H9 (cell line): ENCODE data around the gene MARK4. TPM values are rescaled to one million over a fixed set of nuclear protein-coding genes. Genes with fewer than 3 reads are reported as not detected.

Experiments
- DNase-seq: peaks from one replicate; pipeline ENCODE4 v3.0.0-alpha.2; 2017
- H2AFZ ChIP-seq: one replicate; pipeline ENCODE4 v1.6.1; 2013; ENCODE audit warnings: mild to moderate bottlenecking, low read length, control low read depth, moderate library complexity
- H2AK5ac ChIP-seq: 2 replicates; pipeline ENCODE4 v1.6.1; 2013; ENCODE audit warnings: low read length, control low read depth, mixed read lengths; ENCODE audit not compliant: insufficient read length
- H2BK120ac ChIP-seq: one replicate; pipeline ENCODE4 v1.6.1; 2013; ENCODE audit warnings: low read depth, mild to moderate bottlenecking, low read length, control low read depth, inconsistent platforms; ENCODE audit not compliant: poor library complexity, severe bottlenecking
- H2BK12ac ChIP-seq: 2 replicates; pipeline ENCODE4 v1.6.1; 2013; ENCODE audit warnings: low read length, control low read depth, mixed read lengths, low read depth; ENCODE audit not compliant: insufficient read length
- H2BK15ac ChIP-seq: 2 replicates; pipeline ENCODE4 v1.6.1; 2013; ENCODE audit warnings: low read depth, low read length, control low read depth
- H2BK20ac ChIP-seq: one replicate; pipeline ENCODE4 v1.6.1; 2013; ENCODE audit warnings: low read depth, mild to moderate bottlenecking, low read length, control low read depth, inconsistent platforms; ENCODE audit not compliant: poor library complexity, severe bottlenecking
- H2BK5ac ChIP-seq: 2 replicates; pipeline ENCODE4 v1.6.1; 2013; ENCODE audit warnings: low read length, control low read depth, mixed read lengths; ENCODE audit not compliant: insufficient read length
- H3K14ac ChIP-seq: 2 replicates; pipeline ENCODE4 v1.6.1; 2013; ENCODE audit warnings: low read length, control low read depth; ENCODE audit not compliant: insufficient read depth
- H3K18ac ChIP-seq: 2 replicates; pipeline ENCODE4 v1.6.1; 2013; ENCODE audit warnings: low read depth, mild to moderate bottlenecking, mixed read lengths, low read length, control low read depth; ENCODE audit not compliant: insufficient read length
- H3K23ac ChIP-seq: 2 replicates; pipeline ENCODE4 v1.6.1; 2013; ENCODE audit warnings: low read length, control low read depth, mixed read lengths, low read depth; ENCODE audit not compliant: insufficient read length
- H3K23me2 ChIP-seq: 2 replicates; pipeline ENCODE4 v1.6.1; 2013; ENCODE audit warnings: low read depth, mild to moderate bottlenecking, mixed read lengths, low read length, control low read depth; ENCODE audit not compliant: insufficient read length, poor library complexity, severe bottlenecking
- H3K27ac ChIP-seq: 2 replicates; pipeline ENCODE4 v1.5.1; 2013; ENCODE audit warnings: low read length, control low read depth, mixed read lengths, low read depth; ENCODE audit not compliant: insufficient read length
- H3K27me3 ChIP-seq: 2 replicates; pipeline ENCODE4 v1.6.1; 2013; ENCODE audit warnings: low read length, control low read depth, inconsistent platforms; ENCODE audit not compliant: insufficient read depth
- H3K4ac ChIP-seq: 2 replicates; pipeline ENCODE4 v1.6.1; 2013; ENCODE audit warnings: low read depth, mild to moderate bottlenecking, control low read depth, inconsistent platforms, low read length, moderate library complexity
- H3K4me1 ChIP-seq: 2 replicates; pipeline ENCODE4 v1.6.1; 2013; ENCODE audit warnings: low read length, control low read depth, inconsistent platforms; ENCODE audit not compliant: insufficient read depth
- H3K4me2 ChIP-seq: 2 replicates; pipeline ENCODE4 v1.6.1; 2013; ENCODE audit warnings: low read length, control low read depth, mixed read lengths; ENCODE audit not compliant: insufficient read length, insufficient read depth
- H3K56ac ChIP-seq: 2 replicates; pipeline ENCODE4 v1.6.1; 2013; ENCODE audit warnings: low read depth, mild to moderate bottlenecking, mixed read lengths, low read length, control low read depth; ENCODE audit not compliant: insufficient read length
- H3K79me1 ChIP-seq: 2 replicates; pipeline ENCODE4 v1.6.1; 2013; ENCODE audit warnings: low read depth, mild to moderate bottlenecking, moderate library complexity, low read length, control low read depth, inconsistent platforms; ENCODE audit not compliant: insufficient read depth, poor library complexity, severe bottlenecking
- H3K79me2 ChIP-seq: 2 replicates; pipeline ENCODE4 v1.6.1; 2013; ENCODE audit warnings: low read length, control low read depth, inconsistent platforms; ENCODE audit not compliant: insufficient read depth
- H3K9ac ChIP-seq: 2 replicates; pipeline ENCODE4 v1.6.1; 2013; ENCODE audit warnings: low read length, control low read depth, mixed read lengths; ENCODE audit not compliant: insufficient read length; ENCODE audit errors: extremely low read depth
- H3K9me3 ChIP-seq: one replicate; pipeline ENCODE4 v1.6.1; 2013; ENCODE audit warnings: low read depth, low read length, inconsistent platforms; ENCODE audit not compliant: control insufficient read depth
- H3T11ph ChIP-seq: one replicate; pipeline ENCODE4 v1.6.1; 2013; ENCODE audit warnings: mild to moderate bottlenecking, low read length, control low read depth, inconsistent platforms
- H4K20me1 ChIP-seq: one replicate; pipeline ENCODE4 v1.6.1; 2013; ENCODE audit not compliant: control insufficient read depth, insufficient read length, insufficient read depth
- H4K5ac ChIP-seq: 2 replicates; pipeline ENCODE4 v1.6.1; 2013; ENCODE audit warnings: low read depth, mild to moderate bottlenecking, mixed read lengths, low read length, control low read depth; ENCODE audit not compliant: insufficient read length
- H4K8ac ChIP-seq: replicated peaks from 2 replicates; pipeline ENCODE4 v1.6.1; 2013; ENCODE audit warnings: low read length, control low read depth, mixed read lengths, low read depth; ENCODE audit not compliant: insufficient read length
- H4K91ac ChIP-seq: 2 replicates; pipeline ENCODE4 v1.6.1; 2013; ENCODE audit warnings: low read depth, mild to moderate bottlenecking, moderate library complexity, mixed read lengths, low read length, control low read depth; ENCODE audit not compliant: insufficient read length
- H3K27ac Mint-ChIP-seq, 3 experiments: 2 replicates in 2 of 3; 3 replicates in 1 of 3; pipeline ENCODE4 v1.8.0; 2020 to 2021; ENCODE audit warnings: mixed read lengths in 3 of 3, mild to moderate bottlenecking in 1 of 3, moderate library complexity in 1 of 3
- H3K27me3 Mint-ChIP-seq: 2 replicates; pipeline ENCODE4 v1.8.0; 2021; ENCODE audit warnings: low read depth, mild to moderate bottlenecking, moderate library complexity, mixed read lengths
- H3K36me3 Mint-ChIP-seq, 3 experiments: 2 replicates in 2 of 3; 3 replicates in 1 of 3; pipeline ENCODE4 v1.8.0; 2020 to 2021; ENCODE audit warnings: low read depth in 3 of 3, mixed read lengths in 3 of 3; ENCODE audit not compliant: insufficient read depth in 1 of 3
- H3K4me1 Mint-ChIP-seq, 2 experiments: 2 replicates each; pipeline ENCODE4 v1.8.0; 2020; ENCODE audit warnings: mixed read lengths in 2 of 2
- H3K4me3 Mint-ChIP-seq, 2 experiments: 2 replicates in 1 of 2; 3 replicates in 1 of 2; pipeline ENCODE4 v1.8.0; 2020 to 2021; ENCODE audit warnings: mild to moderate bottlenecking in 2 of 2, mixed read lengths in 2 of 2, moderate library complexity in 1 of 2
- H3K9me3 Mint-ChIP-seq, 2 experiments: 2 replicates in 1 of 2; 3 replicates in 1 of 2; pipeline ENCODE4 v1.8.0; 2020; ENCODE audit warnings: mild to moderate bottlenecking in 2 of 2, mixed read lengths in 2 of 2, moderate library complexity in 1 of 2
- WGBS: extraction: QIAGEN DNeasy Blood & Tissue Kit; methylation state at CpG from one replicate; pipeline ENCODE4 v1.1.7; 2013; ENCODE audit warnings: missing lambda C conversion rate, low lambda C conversion rate, mixed read lengths; ENCODE audit not compliant: insufficient read length; ENCODE audit errors: extremely low coverage; 5-methylcytosine and 5-hydroxymethylcytosine counted together
- long read RNA-seq: library from polyadenylated mRNA; unstranded; transcript quantifications from one replicate; pipeline ENCODE4 v2.0.0, GENCODE V29; 2020
- total RNA-seq: library from RNA; stranded (reverse); gene quantifications from 2 replicates; pipeline ENCODE4 v1.2.1, GENCODE V29; 2021
- TF ChIP-seq, protein P1 (sequence below): fragments of 200-600 bp; sonication (generic); conservative IDR thresholded peaks from 3 replicates; pipeline ENCODE4 v1.8.0; 2021; ENCODE audit warnings: antibody characterized with exemption, mild to moderate bottlenecking

The MARK4 gene
- 44.7 and 46.8 TPM in 2 replicates for total RNA-seq
- long read RNA-seq, partial matches to known transcripts: 13 of 18 reads
- long read RNA-seq, other reads (novel, unspliced or antisense): 5 of 18 reads

GRCh38 chr19:45250832-45251451, at the start of gene MARK4:
Gene MARK4 (plus strand): TSS chr19:45251271. CDS start chr19:45251589, 318 bp downstream.
- H2BK12ac ChIP-seq: no peak within 1 kb of the TSS
- Mint-ChIP-seq H3K4me1 (peaks cover 16 to 23% of the 10 kb centered on the region in 2 experiments), H3K4me3 (peak within 1 kb of the TSS; percentile 83 to 87), H3K27me3 (peaks cover 29% of the 10 kb centered on the region), H3K36me3 (peaks cover 0 to 7% (median 3%) of the 10 kb centered on the region in 3 experiments; a peak in 3 of 7 replicates), H3K27ac (peak within 1 kb of the TSS in 2 of 3 experiments; percentile 2 to 49; a peak in 2 of 7 replicates), H3K9me3 (no peaks in the 10 kb centered on the region; a peak in 2 of 5 replicates)
- H2BK20ac ChIP-seq: no peak within 1 kb of the TSS
- H3T11ph ChIP-seq: no peak within 1 kb of the TSS
- H2BK5ac ChIP-seq: no peak within 1 kb of the TSS
- no peak within 1 kb of the TSS for H3K18ac ChIP-seq
- no peak within 1 kb of the TSS for H4K8ac ChIP-seq
- H3K4ac ChIP-seq: no peak within 1 kb of the TSS
- no peaks in the 10 kb centered on the region for H4K20me1 ChIP-seq
- H4K5ac ChIP-seq: no peak within 1 kb of the TSS
- no peaks in the 10 kb centered on the region for H3K4me1 ChIP-seq
- H3K27me3 ChIP-seq: peaks cover 2% of the 10 kb centered on the region; the same call in 1 of the 2 replicates
- no peak within 1 kb of the TSS for H2AFZ ChIP-seq
- no peaks in the 10 kb centered on the region for H3K9me3 ChIP-seq
- H2BK120ac ChIP-seq: no peak within 1 kb of the TSS
- H4K91ac ChIP-seq: no peak within 1 kb of the TSS
- no peak within 1 kb of the TSS for H3K23ac ChIP-seq
- peak; percentile 69 for DNase-seq
- no peak within 1 kb of the TSS for H3K9ac ChIP-seq
- H3K79me2 ChIP-seq: no peaks in the 10 kb centered on the region
- TF ChIP-seq, protein P1, sequence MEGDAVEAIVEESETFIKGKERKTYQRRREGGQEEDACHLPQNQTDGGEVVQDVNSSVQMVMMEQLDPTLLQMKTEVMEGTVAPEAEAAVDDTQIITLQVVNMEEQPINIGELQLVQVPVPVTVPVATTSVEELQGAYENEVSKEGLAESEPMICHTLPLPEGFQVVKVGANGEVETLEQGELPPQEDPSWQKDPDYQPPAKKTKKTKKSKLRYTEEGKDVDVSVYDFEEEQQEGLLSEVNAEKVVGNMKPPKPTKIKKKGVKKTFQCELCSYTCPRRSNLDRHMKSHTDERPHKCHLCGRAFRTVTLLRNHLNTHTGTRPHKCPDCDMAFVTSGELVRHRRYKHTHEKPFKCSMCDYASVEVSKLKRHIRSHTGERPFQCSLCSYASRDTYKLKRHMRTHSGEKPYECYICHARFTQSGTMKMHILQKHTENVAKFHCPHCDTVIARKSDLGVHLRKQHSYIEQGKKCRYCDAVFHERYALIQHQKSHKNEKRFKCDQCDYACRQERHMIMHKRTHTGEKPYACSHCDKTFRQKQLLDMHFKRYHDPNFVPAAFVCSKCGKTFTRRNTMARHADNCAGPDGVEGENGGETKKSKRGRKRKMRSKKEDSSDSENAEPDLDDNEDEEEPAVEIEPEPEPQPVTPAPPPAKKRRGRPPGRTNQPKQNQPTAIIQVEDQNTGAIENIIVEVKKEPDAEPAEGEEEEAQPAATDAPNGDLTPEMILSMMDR: no peak
- H2BK15ac ChIP-seq: no peak within 1 kb of the TSS
- H3K23me2 ChIP-seq: peaks cover 12% of the 10 kb centered on the region
- no peak within 1 kb of the TSS for H3K56ac ChIP-seq
- peaks cover 7% of the 10 kb centered on the region for H3K79me1 ChIP-seq
- H3K14ac ChIP-seq: no peak within 1 kb of the TSS; the same call in 1 of the 2 replicates
- no peak within 1 kb of the TSS for H2AK5ac ChIP-seq
- H3K27ac ChIP-seq: no peak within 1 kb of the TSS
- WGBS: no CpG with 5 or more reads among the region's 58 CpGs
- peak within 1 kb of the TSS; percentile 71 for H3K4me2 ChIP-seq
